Psoas muscle (tissue), 8 donors: ENCODE results near the gene PRND. TPM values are rescaled to one million over a fixed set of nuclear protein-coding genes. Genes with fewer than 3 reads are reported as not detected.

ENCODE experiments used
- ATAC-seq, 4 donors: fragments of 200-7000 bp; cut with Tn5 transposase; one replicate each; pipeline ENCODE4 v1.9.1; 2020; ENCODE audit warnings: moderate library complexity in 3 of 4, mild to moderate bottlenecking in 2 of 4
- DNase-seq, 2 donors: peaks; one replicate each; pipeline ENCODE4 v3.0.0-alpha.2; 2020
- H3K27ac ChIP-seq: fragments of 200-600 bp; one replicate; pipeline ENCODE4 v1.8.0; 2022
- H3K27me3 ChIP-seq, 3 donors: fragments of 200-600 bp in 1 of 3; one replicate each; pipeline versions ENCODE4 v1.6.1 to v1.8.0; 2013 to 2022; ENCODE audit warnings: low read length in 2 of 3, mild to moderate bottlenecking in 2 of 3, moderate library complexity in 1 of 3; ENCODE audit not compliant: insufficient read depth in 3 of 3
- H3K36me3 ChIP-seq, 2 donors: fragments of 200-600 bp in 1 of 2; one replicate each; pipeline versions ENCODE4 v1.6.1 to v1.8.0; 2013 to 2022; ENCODE audit warnings: low read depth in 1 of 2, mild to moderate bottlenecking in 1 of 2, moderate library complexity in 1 of 2; ENCODE audit not compliant: insufficient read depth in 1 of 2
- H3K4me1 ChIP-seq: fragments of 200-600 bp; one replicate; pipeline ENCODE4 v1.8.0; 2022
- H3K4me3 ChIP-seq: fragments of 200-600 bp; one replicate; pipeline ENCODE4 v1.8.0; 2022; ENCODE audit warnings: mild to moderate bottlenecking
- H3K9me3 ChIP-seq: fragments of 200-600 bp; one replicate; pipeline ENCODE4 v1.8.0; 2022
- CTCF ChIP-seq: fragments of 200-600 bp; IDR thresholded peaks from one replicate; pipeline ENCODE4 v1.8.0; 2022; ENCODE audit warnings: antibody characterized with exemption
- WGBS, 3 donors: extraction: QIAGEN DNeasy Blood & Tissue Kit; methylation state at CpG; one replicate each; pipeline versions ENCODE4 v1.1.6 to v1.1.7; 2013; 5-methylcytosine and 5-hydroxymethylcytosine counted together
- intact Hi-C, 2 donors: fragments of 100-400 bp; cut with DNase I; formaldehyde crosslinking; loops; one replicate each; pipeline versions ENCODE4 v1.11.0 to v1.14.2; 2022
- polyA plus RNA-seq, 3 donors: library from polyadenylated mRNA; stranded (reverse); fragments of 200-250 nt; gene quantifications; one replicate each; pipeline ENCODE4 v1.2.3, GENCODE V29; 2013
- total RNA-seq, 4 donors: library from RNA; stranded (reverse); fragmentation: NEBNext Ultra II Directional in 2 of 4; extraction: Animal tissue kit (Norgen Biotek cat#: 25700) in 2 of 4; gene quantifications; one replicate each; pipeline versions ENCODE4 v1.2.1 to v1.2.4, GENCODE V29; 2021 to 2023
- donor health status: healthy with polysubstance abuse.
- donor health status: DM: no; HTN: no; CAD: no; lungs with moderate emphysema.
- donor health status: Bipolar disorder and iron deficiency.
- donor health status: healthy.
- donor health status: DM: yes; HTN: yes; CAD: no.
- donor health status: DM: no; HTN: no; CAD: no.
- donor health status: DM: no; HTN: no; CAD: no.
- donor health status: DM: yes; HTN: yes; CAD: no.

Gene PRND
- total and polyA plus RNA-seq, 7 donors, result not detected

- 68 to 72% (median 70%) methylated on average over 6 of the region's 6 CpGs for WGBS, 3 donors
- no peak for DNase-seq
- no peak for TF ChIP-seq CTCF
- Histone ChIP-seq H3K9me3 (no peaks in the 10 kb centered on the region), H3K27me3 (no peaks in the 10 kb centered on the region), H3K4me1 (peaks cover 4% of the 10 kb centered on the region), H3K36me3 (no peaks in the 10 kb centered on the region), H3K4me3 (no peak overlapping the region), H3K27ac (no peak overlapping the region)
- ATAC-seq, result no peak
- intact Hi-C loops, result no loop called here
Measured at GRCh38 chr20:4681401-4681800, 40.3 kb upstream of the PRND start.

- 50 to 59% (median 52%) methylated on average over 5 of the region's 5 CpGs for WGBS, 3 donors
- Histone ChIP-seq H3K4me1 (peaks cover 4% of the 10 kb centered on the region), H3K27ac (no peak overlapping the region), H3K4me3 (no peak overlapping the region), H3K27me3 (no peaks in the 10 kb centered on the region), H3K9me3 (no peaks in the 10 kb centered on the region), H3K36me3 (no peaks in the 10 kb centered on the region)
- DNase-seq (no peak), ATAC-seq (no peak)
- intact Hi-C loops, result no loop called here
- TF ChIP-seq CTCF, result no peak
Measured at GRCh38 chr20:4681991-4682401, 39.7 kb upstream of the PRND start.

GRCh38 chr20:4682682-4683081 lies 39.0 kb upstream of the PRND start:
- DNase-seq, result no peak

GRCh38 chr20:4683261-4683660 lies 38.4 kb upstream of the PRND start:
- no peak for DNase-seq
- ATAC-seq, result no peak
- intact Hi-C loops, result no loop called here
- no peaks in the 10 kb centered on the region for H3K27me3 ChIP-seq
- no peak for TF ChIP-seq CTCF
- peaks cover 16% of the 10 kb centered on the region for H3K4me1 ChIP-seq
- H3K36me3 ChIP-seq, result no peaks in the 10 kb centered on the region
- no peak overlapping the region for H3K4me3 ChIP-seq
- 86 to 92% (median 88%) methylated on average over 2 of the region's 2 CpGs for WGBS, 3 donors
- H3K9me3 ChIP-seq, result no peaks in the 10 kb centered on the region
- no peak overlapping the region for H3K27ac ChIP-seq

More at GRCh38 chr20:4682682-4683081, 39.0 kb upstream of the PRND start:
- Histone ChIP-seq H3K36me3 (no peaks in the 10 kb centered on the region), H3K27me3 (no peaks in the 10 kb centered on the region), H3K27ac (no peak overlapping the region), H3K9me3 (no peaks in the 10 kb centered on the region), H3K4me3 (no peak overlapping the region), H3K4me1 (peaks cover 10% of the 10 kb centered on the region)
- ATAC-seq, result no peak
- intact Hi-C loops, result no loop called here
- TF ChIP-seq CTCF, result no peak
- WGBS, 3 donors, result 94% methylated on average over 6 of the region's 6 CpGs

DNA sequence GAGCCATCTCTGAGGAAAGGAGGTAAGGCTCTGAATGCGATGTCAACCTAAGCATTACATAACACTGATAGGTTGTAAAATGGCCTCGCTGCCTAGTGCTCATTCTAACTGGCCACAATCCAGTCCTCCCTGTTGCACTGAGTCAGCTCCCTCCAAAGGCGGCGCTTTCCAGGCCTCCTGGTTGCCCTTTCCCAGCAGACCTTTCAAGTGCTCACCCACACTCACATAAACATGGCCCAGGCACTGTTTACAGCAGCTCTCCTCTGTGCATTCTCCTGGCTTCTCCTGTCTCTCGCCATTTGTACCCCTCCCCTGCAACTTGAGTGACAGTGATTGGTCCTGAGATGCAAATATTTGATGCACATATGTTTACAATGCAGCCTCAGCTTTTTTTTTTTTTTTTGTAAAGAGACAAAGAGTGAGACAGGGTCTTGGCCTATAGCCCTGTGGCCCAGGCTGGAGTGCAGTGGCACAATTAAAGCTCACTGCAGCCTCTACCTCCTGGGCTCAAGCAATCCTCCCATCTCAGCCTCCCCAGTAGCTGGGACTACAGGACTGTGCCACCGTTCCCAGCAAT lies 36.8 kb upstream of the PRND start:
- DNase-seq (no peak), ATAC-seq (no peak)
- intact Hi-C loops, result no loop called here
- no peaks in the 10 kb centered on the region for H3K9me3 ChIP-seq
- H3K4me3 ChIP-seq, result no peak overlapping the region
- no peaks in the 10 kb centered on the region for H3K27me3 ChIP-seq
- no peaks in the 10 kb centered on the region for H3K36me3 ChIP-seq
- WGBS, 3 donors, result 89 to 96% (median 94%) methylated on average over 6 of the region's 6 CpGs
- TF ChIP-seq CTCF, result no peak
- H3K4me1 ChIP-seq, result peaks cover 29% of the 10 kb centered on the region
- H3K27ac ChIP-seq, result no peak overlapping the region
